Measurements from ENCODE around the gene FAN1.
"Not testable (repeated sequence)": the region's sequence is repeated elsewhere in the genome, so short reads cannot be mapped to it uniquely, and the experiment has no call there.

FAN1 gene

GRCh38 chr15:30903497-30904187 is at the start of gene FAN1:
TSS of gene FAN1 (plus strand) at chr15:30903915. CDS start at chr15:30904664, 749 bp downstream.
- peak; percentile 45 for DNase-seq (ENCODE audit: low read depth, low spot score)

- DNase-seq (ENCODE audit: low read depth, low spot score) = no peak
Measured at GRCh38 chr15:30859091-30859874, 44.4 kb upstream of the FAN1 start.

- no peak for DNase-seq (ENCODE audit: low read depth, low spot score)
Measured at GRCh38 chr15:30865257-30865656, 38.5 kb upstream of the FAN1 start.

GRCh38 chr15:30870681-30871080 is 33.0 kb upstream of the FAN1 start:
- DNase-seq (ENCODE audit: low read depth, low spot score) = no peak

- DNase-seq (ENCODE audit: low read depth, low spot score) = no peak
Measured at GRCh38 chr15:30872341-30872748, 31.4 kb upstream of the FAN1 start.

GRCh38 chr15:30877070-30877469 is 26.6 kb upstream of the FAN1 start:
- DNase-seq (ENCODE audit: low read depth, low spot score) = no peak

- no peak for DNase-seq (ENCODE audit: low read depth, low spot score)
Measured at GRCh38 chr15:30878515-30878914, 25.2 kb upstream of the FAN1 start.

- DNase-seq (ENCODE audit: low read depth, low spot score) = no peak
Measured at GRCh38 chr15:30882849-30883433, 20.8 kb upstream of the FAN1 start.

GRCh38 chr15:30883666-30884065 is 20.0 kb upstream of the FAN1 start:
- not testable (repeated sequence) for DNase-seq (ENCODE audit: low read depth, low spot score)

- DNase-seq (ENCODE audit: low read depth, low spot score) = no peak
Measured at GRCh38 chr15:30885814-30886213, 17.9 kb upstream of the FAN1 start.

- no peak for DNase-seq (ENCODE audit: low read depth, low spot score)
Measured at GRCh38 chr15:30889196-30889595, 14.5 kb upstream of the FAN1 start.

GRCh38 chr15:30895461-30896210 is 8.1 kb upstream of the FAN1 start:
- DNase-seq (ENCODE audit: low read depth, low spot score) = no peak

GRCh38 chr15:30896211-30896606 is 7.5 kb upstream of the FAN1 start:
- DNase-seq (ENCODE audit: low read depth, low spot score) = no peak

- DNase-seq (ENCODE audit: low read depth, low spot score) = no peak
Measured at GRCh38 chr15:30901889-30902288, 1.8 kb upstream of the FAN1 start.

GRCh38 chr15:30904812-30905211 is 1.1 kb downstream of the FAN1 start:
- no peak for DNase-seq (ENCODE audit: low read depth, low spot score)

GRCh38 chr15:30905821-30906220 is 2.1 kb downstream of the FAN1 start:
- no peak for DNase-seq (ENCODE audit: low read depth, low spot score)

- DNase-seq (ENCODE audit: low read depth, low spot score) = no peak
Measured at GRCh38 chr15:30906366-30906765, 2.7 kb downstream of the FAN1 start.

GRCh38 chr15:30913761-30914160 is 10.0 kb downstream of the FAN1 start:
- DNase-seq (ENCODE audit: low read depth, low spot score) = no peak

GRCh38 chr15:30917013-30917412 is 13.3 kb downstream of the FAN1 start:
- DNase-seq (ENCODE audit: low read depth, low spot score) = no peak

- DNase-seq (ENCODE audit: low read depth, low spot score) = no peak
Measured at GRCh38 chr15:30917675-30918074, 14.0 kb downstream of the FAN1 start.

GRCh38 chr15:30918366-30918765 is 14.7 kb downstream of the FAN1 start:
- no peak for DNase-seq (ENCODE audit: low read depth, low spot score)
